Loucy (cell line): ENCODE results near the gene DCPS.

Experiments used
- EZH2phosphoT487 ChIP-seq: fragments of 200-600 bp; IDR thresholded peaks from 2 replicates; pipeline ENCODE4 v1.6.1; 2018; ENCODE audit warnings: antibody characterized with exemption, mild to moderate bottlenecking, moderate library complexity, borderline replicate concordance
- TF ChIP-seq, protein P1 (sequence below): fragments of 200-600 bp; sonication (generic); conservative IDR thresholded peaks from 2 replicates; pipeline ENCODE4 v1.5.1; 2014; ENCODE audit warnings: mild to moderate bottlenecking, antibody characterized with exemption, low read length

DNA sequence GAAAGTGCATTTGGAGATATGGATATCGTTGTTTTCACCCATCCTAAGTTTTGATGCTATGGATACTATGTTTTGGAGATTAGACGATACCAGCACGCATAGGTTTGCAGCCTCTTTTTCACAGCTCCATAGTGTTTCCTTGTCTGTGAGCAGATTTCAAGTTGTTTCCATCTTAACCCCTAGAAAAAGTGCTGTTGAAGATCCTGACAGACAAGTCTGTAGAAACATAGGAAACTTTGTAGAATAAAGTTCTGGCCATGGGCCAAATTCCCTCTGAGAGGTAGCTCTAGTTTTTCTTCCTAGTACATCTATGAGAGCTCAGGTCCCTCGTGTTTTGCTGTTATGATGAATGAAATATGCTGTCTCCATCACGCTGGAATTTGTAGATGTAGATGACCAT is 84.0 kb downstream of the DCPS start:
- TF ChIP-seq, protein P1, sequence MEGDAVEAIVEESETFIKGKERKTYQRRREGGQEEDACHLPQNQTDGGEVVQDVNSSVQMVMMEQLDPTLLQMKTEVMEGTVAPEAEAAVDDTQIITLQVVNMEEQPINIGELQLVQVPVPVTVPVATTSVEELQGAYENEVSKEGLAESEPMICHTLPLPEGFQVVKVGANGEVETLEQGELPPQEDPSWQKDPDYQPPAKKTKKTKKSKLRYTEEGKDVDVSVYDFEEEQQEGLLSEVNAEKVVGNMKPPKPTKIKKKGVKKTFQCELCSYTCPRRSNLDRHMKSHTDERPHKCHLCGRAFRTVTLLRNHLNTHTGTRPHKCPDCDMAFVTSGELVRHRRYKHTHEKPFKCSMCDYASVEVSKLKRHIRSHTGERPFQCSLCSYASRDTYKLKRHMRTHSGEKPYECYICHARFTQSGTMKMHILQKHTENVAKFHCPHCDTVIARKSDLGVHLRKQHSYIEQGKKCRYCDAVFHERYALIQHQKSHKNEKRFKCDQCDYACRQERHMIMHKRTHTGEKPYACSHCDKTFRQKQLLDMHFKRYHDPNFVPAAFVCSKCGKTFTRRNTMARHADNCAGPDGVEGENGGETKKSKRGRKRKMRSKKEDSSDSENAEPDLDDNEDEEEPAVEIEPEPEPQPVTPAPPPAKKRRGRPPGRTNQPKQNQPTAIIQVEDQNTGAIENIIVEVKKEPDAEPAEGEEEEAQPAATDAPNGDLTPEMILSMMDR, result no peak
- TF ChIP-seq EZH2phosphoT487, result no peak
